Measurements from ENCODE around the gene AKAP8. TPM values are rescaled to one million over a fixed set of nuclear protein-coding genes. Genes with fewer than 3 reads are reported as not detected.

Gene AKAP8
- total RNA-seq, 1 experiment from 2014 or later, result 53.5 TPM

DNA sequence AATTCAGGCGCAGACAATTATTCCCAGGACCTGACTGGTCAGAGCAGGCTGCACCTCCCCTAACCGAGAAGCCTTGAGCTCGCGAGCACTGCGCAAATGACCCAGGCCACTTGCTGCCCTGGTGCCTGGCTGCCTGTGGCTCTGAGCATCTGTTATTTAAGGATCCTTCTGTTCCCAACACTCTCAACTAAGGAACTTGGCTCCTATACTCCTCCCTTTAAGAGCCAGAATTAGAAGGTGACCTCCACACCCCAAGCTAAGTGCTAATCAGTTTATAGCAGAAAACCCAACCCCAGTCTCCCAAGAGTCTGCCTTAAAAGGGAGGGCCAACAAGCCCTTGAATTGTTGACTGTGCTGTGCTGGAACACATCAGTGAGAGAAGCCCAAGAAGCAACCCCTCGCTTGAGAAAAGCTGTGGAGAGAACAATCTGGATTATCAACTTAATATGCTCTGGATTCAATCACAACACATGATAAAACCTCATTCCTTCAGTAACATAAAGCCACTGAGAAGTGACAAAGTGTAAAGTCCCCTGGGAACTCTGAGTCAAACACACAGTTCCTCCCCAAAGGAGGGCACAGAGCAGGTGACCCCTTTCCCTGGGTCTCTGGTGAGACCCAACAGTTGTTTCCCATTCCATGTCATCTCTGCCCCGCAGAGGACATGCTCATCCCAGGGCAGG is 24.7 kb upstream of the AKAP8 start:
- Mint-ChIP-seq H3K36me3 (ENCODE audit: insufficient read depth, unreplicated experiment) (peaks cover 68% of the 10 kb centered on the region), H3K4me1 (ENCODE audit: low read depth, unreplicated experiment) (no peaks in the 10 kb centered on the region), H3K27me3 (ENCODE audit: insufficient read depth, unreplicated experiment) (no peaks in the 10 kb centered on the region), H3K9me3 (ENCODE audit: unreplicated experiment) (no peaks in the 10 kb centered on the region), H3K27ac (ENCODE audit: unreplicated experiment) (no peak overlapping the region), H3K4me3 (ENCODE audit: unreplicated experiment) (no peak overlapping the region)
- no peaks in the 10 kb centered on the region; the same call in 1 of the 2 replicates for H3K36me3 ChIP-seq (ENCODE audit: control insufficient read depth, insufficient read depth, low read length)
- no peaks in the 10 kb centered on the region for H3K9me3 ChIP-seq
- no peaks in the 10 kb centered on the region for H3K4me1 ChIP-seq
- H3K27me3 ChIP-seq (replicated peaks; ENCODE audit: control insufficient read depth, insufficient read depth, low read length), result no peaks in the 10 kb centered on the region
- no TSS peak for BruUV-seq (replicated peaks)
- DNase-seq, result no peak
- TF ChIP-seq, protein P1, sequence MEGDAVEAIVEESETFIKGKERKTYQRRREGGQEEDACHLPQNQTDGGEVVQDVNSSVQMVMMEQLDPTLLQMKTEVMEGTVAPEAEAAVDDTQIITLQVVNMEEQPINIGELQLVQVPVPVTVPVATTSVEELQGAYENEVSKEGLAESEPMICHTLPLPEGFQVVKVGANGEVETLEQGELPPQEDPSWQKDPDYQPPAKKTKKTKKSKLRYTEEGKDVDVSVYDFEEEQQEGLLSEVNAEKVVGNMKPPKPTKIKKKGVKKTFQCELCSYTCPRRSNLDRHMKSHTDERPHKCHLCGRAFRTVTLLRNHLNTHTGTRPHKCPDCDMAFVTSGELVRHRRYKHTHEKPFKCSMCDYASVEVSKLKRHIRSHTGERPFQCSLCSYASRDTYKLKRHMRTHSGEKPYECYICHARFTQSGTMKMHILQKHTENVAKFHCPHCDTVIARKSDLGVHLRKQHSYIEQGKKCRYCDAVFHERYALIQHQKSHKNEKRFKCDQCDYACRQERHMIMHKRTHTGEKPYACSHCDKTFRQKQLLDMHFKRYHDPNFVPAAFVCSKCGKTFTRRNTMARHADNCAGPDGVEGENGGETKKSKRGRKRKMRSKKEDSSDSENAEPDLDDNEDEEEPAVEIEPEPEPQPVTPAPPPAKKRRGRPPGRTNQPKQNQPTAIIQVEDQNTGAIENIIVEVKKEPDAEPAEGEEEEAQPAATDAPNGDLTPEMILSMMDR (IDR thresholded peaks at IDR 0.05; ENCODE audit: insufficient read depth in 1 of 2, low read depth in 1 of 2, low read length in 1 of 2, severe bottlenecking in 1 of 2, unreplicated experiment in 1 of 2), result no peak
- POLR2A ChIA-PET, result no interaction called here
- CTCF ChIA-PET, result no interaction called here
- H3K4me3 ChIP-seq (ENCODE audit: low read depth, low read length), result no peak overlapping the region
- intact Hi-C loops (cut with micrococcal nuclease; ENCODE audit: unreplicated experiment), result no loop called here

DNA sequence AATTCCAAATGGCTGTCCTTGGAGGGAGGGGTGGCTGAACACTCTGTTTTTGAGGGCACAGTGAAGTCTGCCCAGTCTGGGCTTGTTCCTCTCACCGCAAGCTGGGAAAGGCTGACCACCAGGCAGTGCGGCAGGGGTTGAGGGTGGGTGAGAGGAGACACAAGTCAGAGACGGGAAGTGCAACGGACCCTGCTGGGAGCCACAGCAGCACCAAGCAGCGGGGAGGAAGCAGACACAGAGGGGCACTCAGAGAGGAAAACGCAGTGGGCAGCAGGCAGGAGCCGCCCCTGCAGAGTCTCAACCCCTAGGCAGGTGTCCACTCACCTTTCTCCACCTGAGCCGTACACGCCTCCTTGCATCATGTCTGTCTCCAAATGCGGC is 23.6 kb upstream of the AKAP8 start:
- Histone ChIP-seq H3K9me3 (no peaks in the 10 kb centered on the region), H3K4me1 (no peaks in the 10 kb centered on the region), H3K36me3 (ENCODE audit: control insufficient read depth, insufficient read depth, low read length) (peaks cover 3% of the 10 kb centered on the region), H3K27me3 (replicated peaks; ENCODE audit: control insufficient read depth, insufficient read depth, low read length) (no peaks in the 10 kb centered on the region), H3K4me3 (ENCODE audit: low read depth, low read length) (no peak overlapping the region)
- no peaks in the 10 kb centered on the region for H3K27me3 Mint-ChIP-seq (ENCODE audit: insufficient read depth, unreplicated experiment)
- intact Hi-C loops (cut with micrococcal nuclease; ENCODE audit: unreplicated experiment), result no loop called here
- no TSS peak for BruUV-seq (replicated peaks)
- CTCF ChIA-PET, result no interaction called here
- no peaks in the 10 kb centered on the region for H3K9me3 Mint-ChIP-seq (ENCODE audit: unreplicated experiment)
- DNase-seq, result no peak
- TF ChIP-seq, protein P1 (IDR thresholded peaks at IDR 0.05; ENCODE audit: insufficient read depth in 1 of 2, low read depth in 1 of 2, low read length in 1 of 2, severe bottlenecking in 1 of 2, unreplicated experiment in 1 of 2), result no peak
- peaks cover 60% of the 10 kb centered on the region for H3K36me3 Mint-ChIP-seq (ENCODE audit: insufficient read depth, unreplicated experiment)
- no peak overlapping the region for H3K4me3 Mint-ChIP-seq (ENCODE audit: unreplicated experiment)
- POLR2A ChIA-PET, result no interaction called here
- H3K27ac Mint-ChIP-seq (ENCODE audit: unreplicated experiment), result no peak overlapping the region
- no peaks in the 10 kb centered on the region for H3K4me1 Mint-ChIP-seq (ENCODE audit: low read depth, unreplicated experiment)

DNA sequence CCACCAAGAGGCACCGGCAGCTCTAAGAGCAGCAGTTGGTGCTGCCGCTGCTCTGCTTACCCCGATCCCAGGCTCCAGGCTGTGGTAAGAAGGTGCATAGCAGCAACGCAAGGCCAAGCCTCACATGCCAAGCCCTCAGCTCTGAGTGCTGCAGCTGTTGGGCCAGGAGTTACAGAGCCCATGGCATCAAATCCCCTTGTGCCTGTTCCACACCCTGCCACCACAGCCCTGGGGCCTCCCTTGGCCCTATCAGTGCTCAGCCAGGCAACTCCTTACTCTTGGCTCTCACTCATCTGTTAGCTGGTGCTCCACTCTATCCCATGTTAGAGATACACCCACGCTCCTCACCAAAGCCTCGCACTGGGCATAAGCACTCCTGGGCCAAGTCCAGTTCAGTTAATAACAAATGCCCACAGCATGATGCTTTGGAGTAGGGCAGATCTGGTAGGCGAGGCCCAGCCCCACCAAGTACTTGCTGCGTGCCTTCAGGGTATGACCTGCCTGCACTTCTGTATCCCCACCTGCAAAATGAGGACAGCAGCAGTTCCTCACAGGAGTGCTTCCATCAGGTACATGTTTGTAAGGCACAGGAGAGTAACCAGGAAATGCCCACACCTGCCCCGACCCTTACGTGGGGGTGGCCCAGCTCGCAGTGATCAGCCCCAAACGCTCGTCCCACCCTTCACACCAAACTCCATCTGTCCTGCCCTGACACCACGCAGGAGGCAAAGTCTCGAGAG is 23.0 kb upstream of the AKAP8 start:
- Mint-ChIP-seq H3K36me3 (ENCODE audit: insufficient read depth, unreplicated experiment) (peaks cover 60% of the 10 kb centered on the region), H3K4me1 (ENCODE audit: low read depth, unreplicated experiment) (no peaks in the 10 kb centered on the region), H3K27ac (ENCODE audit: unreplicated experiment) (no peak overlapping the region), H3K9me3 (ENCODE audit: unreplicated experiment) (no peaks in the 10 kb centered on the region), H3K27me3 (ENCODE audit: insufficient read depth, unreplicated experiment) (no peaks in the 10 kb centered on the region), H3K4me3 (ENCODE audit: unreplicated experiment) (no peak overlapping the region)
- Histone ChIP-seq H3K36me3 (ENCODE audit: control insufficient read depth, insufficient read depth, low read length) (peaks cover 3% of the 10 kb centered on the region), H3K27me3 (replicated peaks; ENCODE audit: control insufficient read depth, insufficient read depth, low read length) (no peaks in the 10 kb centered on the region), H3K4me1 (no peaks in the 10 kb centered on the region), H3K9me3 (no peaks in the 10 kb centered on the region), H3K4me3 (ENCODE audit: low read depth, low read length) (no peak overlapping the region)
- intact Hi-C loops (cut with micrococcal nuclease; ENCODE audit: unreplicated experiment), result no loop called here
- BruUV-seq (replicated peaks), result no TSS peak
- ChIA-PET POLR2A (no interaction called here), CTCF (no interaction called here)
- TF ChIP-seq, protein P1 (IDR thresholded peaks at IDR 0.05; ENCODE audit: insufficient read depth in 1 of 2, low read depth in 1 of 2, low read length in 1 of 2, severe bottlenecking in 1 of 2, unreplicated experiment in 1 of 2), result no peak
- DNase-seq, result no peak

Measured in Caco-2 (cell line).